Measurements from ENCODE around the gene VMP1. TPM values are rescaled to one million over a fixed set of nuclear protein-coding genes. Genes with fewer than 3 reads are reported as not detected.
A peak's percentile ranks its signal among the peaks of the same experiment; 100 is the strongest.

Gene VMP1
- total RNA-seq, 1 experiment from 2014 or later, result 83.1 TPM

GRCh38 chr17:59696682-59697277, 10.7 kb upstream of the VMP1 start:
- no peak overlapping the region for H2BK20ac ChIP-seq (ENCODE audit: low read depth, low read length, poor library complexity, severe bottlenecking)
- no peak overlapping the region for H2BK12ac ChIP-seq (ENCODE audit: insufficient read length, low read depth, low read length)
- no peak overlapping the region for H2BK5ac ChIP-seq (ENCODE audit: insufficient read length, low read length)
- no peak overlapping the region for H3K9ac ChIP-seq (ENCODE audit: extremely low read depth, insufficient read length, low read length)
- H2BK15ac ChIP-seq (ENCODE audit: low read depth, low read length), result no peak overlapping the region
- Mint-ChIP-seq H3K4me1 (peaks cover 10 to 15% of the 10 kb centered on the region in 2 experiments), H3K4me3 (no peak overlapping the region), H3K9me3 (no peaks in the 10 kb centered on the region), H3K27me3 (ENCODE audit: low read depth) (no peaks in the 10 kb centered on the region), H3K36me3 (ENCODE audit: insufficient read depth in 1 of 3, low read depth in 3 of 3) (peaks cover 17 to 74% (median 61%) of the 10 kb centered on the region in 3 experiments; a peak in 6 of 7 replicates), H3K27ac (peak overlapping the region in 1 of 3 experiments; percentile 67; a peak in 1 of 7 replicates)
- H4K8ac ChIP-seq (replicated peaks; ENCODE audit: insufficient read length, low read depth, low read length), result no peak overlapping the region
- no peak overlapping the region for H3K23ac ChIP-seq (ENCODE audit: insufficient read length, low read depth, low read length)
- H3K4ac ChIP-seq (ENCODE audit: low read depth, low read length), result no peak overlapping the region
- no peak overlapping the region for H4K91ac ChIP-seq (ENCODE audit: insufficient read length, low read depth, low read length)
- H3K4me1 ChIP-seq (ENCODE audit: insufficient read depth, low read length), result no peaks in the 10 kb centered on the region
- no peaks in the 10 kb centered on the region for H3K23me2 ChIP-seq (ENCODE audit: insufficient read length, low read depth, low read length, poor library complexity, severe bottlenecking)
- no peaks in the 10 kb centered on the region for H3K27me3 ChIP-seq (ENCODE audit: insufficient read depth, low read length)
- H3K9me3 ChIP-seq (ENCODE audit: control insufficient read depth, low read depth, low read length), result no peaks in the 10 kb centered on the region
- no peaks in the 10 kb centered on the region for H4K20me1 ChIP-seq (ENCODE audit: control insufficient read depth, insufficient read depth, insufficient read length)
- H3K79me1 ChIP-seq (ENCODE audit: insufficient read depth, low read depth, low read length, poor library complexity, severe bottlenecking), result peaks cover 3% of the 10 kb centered on the region
- no CpG with 5 or more reads among the region's 2 CpGs for WGBS (ENCODE audit: extremely low coverage, insufficient read length, low lambda C conversion rate)
- no peak overlapping the region for H3K27ac ChIP-seq (ENCODE audit: insufficient read length, low read depth, low read length)
- H3K56ac ChIP-seq (ENCODE audit: insufficient read length, low read depth, low read length), result no peak overlapping the region
- H3K18ac ChIP-seq (ENCODE audit: insufficient read length, low read depth, low read length), result no peak overlapping the region
- H4K5ac ChIP-seq (ENCODE audit: insufficient read length, low read depth, low read length), result no peak overlapping the region
- H2AFZ ChIP-seq (ENCODE audit: low read length), result no peak overlapping the region
- no peak overlapping the region for H3T11ph ChIP-seq (ENCODE audit: low read length)
- H3K14ac ChIP-seq (ENCODE audit: insufficient read depth, low read length), result no peak overlapping the region
- H3K79me2 ChIP-seq (ENCODE audit: insufficient read depth, low read length), result peaks cover 12% of the 10 kb centered on the region; the same call in 1 of the 2 replicates
- no peak for DNase-seq
- no peak overlapping the region for H2AK5ac ChIP-seq (ENCODE audit: insufficient read length, low read length)
- no peak overlapping the region for H2BK120ac ChIP-seq (ENCODE audit: low read depth, low read length, poor library complexity, severe bottlenecking)
- no peak overlapping the region for H3K4me2 ChIP-seq (ENCODE audit: insufficient read depth, insufficient read length, low read length)
- TF ChIP-seq CTCF (conservative IDR thresholded peaks at IDR 0.05), result no peak

Data from H9 (cell line).